EL (cell line): Measurements from ENCODE around the gene KIF2A.

Source experiments
- DNase-seq: peaks from one replicate; pipeline ENCODE4 v3.0.0-alpha.2; 2016

Gene KIF2A

GRCh38 chr5:62330302-62330701 lies 24.3 kb downstream of the KIF2A start:
- no peak for DNase-seq

- no peak for DNase-seq
Observed at GRCh38 chr5:62331921-62332320, 25.9 kb downstream of the KIF2A start.

- DNase-seq: no peak
Observed at GRCh38 chr5:62333250-62333794, 27.3 kb downstream of the KIF2A start.

GRCh38 chr5:62334082-62334481 lies 28.1 kb downstream of the KIF2A start:
- DNase-seq: no peak

GRCh38 chr5:62340392-62340791 lies 34.4 kb downstream of the KIF2A start:
- no peak for DNase-seq

- no peak for DNase-seq
Observed at GRCh38 chr5:62340979-62341378, 35.0 kb downstream of the KIF2A start.

- no peak for DNase-seq
Observed at GRCh38 chr5:62341783-62342475, 35.9 kb downstream of the KIF2A start.

- no peak for DNase-seq
Observed at GRCh38 chr5:62342476-62342837, 36.5 kb downstream of the KIF2A start.

GRCh38 chr5:62343428-62343827 lies 37.4 kb downstream of the KIF2A start:
- DNase-seq: peak; percentile 5

- no peak for DNase-seq
Observed at GRCh38 chr5:62346748-62347147, 40.7 kb downstream of the KIF2A start.

GRCh38 chr5:62347928-62348327 lies 41.9 kb downstream of the KIF2A start:
- DNase-seq: no peak

GRCh38 chr5:62348723-62349481 lies 42.9 kb downstream of the KIF2A start:
- no peak for DNase-seq

GRCh38 chr5:62354028-62354874 lies 48.2 kb downstream of the KIF2A start:
- peak; percentile 48 for DNase-seq

GRCh38 chr5:62362701-62363100 lies 56.7 kb downstream of the KIF2A start:
- DNase-seq: no peak

- no peak for DNase-seq
Observed at GRCh38 chr5:62369039-62369438, 63.0 kb downstream of the KIF2A start.

- peak; percentile 38 for DNase-seq
Observed at GRCh38 chr5:62371409-62371808, 65.4 kb downstream of the KIF2A start.

- no peak for DNase-seq
Observed at GRCh38 chr5:62372600-62372999, 66.6 kb downstream of the KIF2A start.

- DNase-seq: no peak
Observed at GRCh38 chr5:62373382-62373781, 67.4 kb downstream of the KIF2A start.

GRCh38 chr5:62374090-62374489 lies 68.1 kb downstream of the KIF2A start:
- DNase-seq: no peak

- DNase-seq: no peak
Observed at GRCh38 chr5:62375627-62376026, 69.6 kb downstream of the KIF2A start.

- DNase-seq: peak; percentile 42
Observed at GRCh38 chr5:62376064-62376463, 70.1 kb downstream of the KIF2A start.

GRCh38 chr5:62385131-62385530 lies 79.1 kb downstream of the KIF2A start:
- DNase-seq: no peak

- no peak for DNase-seq
Observed at GRCh38 chr5:62385816-62386400, 79.9 kb downstream of the KIF2A start.
